ENCODE results near the gene CYTH2. TPM values are rescaled to one million over a fixed set of nuclear protein-coding genes. Genes with fewer than 3 reads are reported as not detected.

Gene CYTH2
- total RNA-seq, 1 donor from 2014 or later: 248 TPM

- peak overlapping the region; percentile 89 for H3K27ac Mint-ChIP-seq
- H3K36me3 Mint-ChIP-seq (ENCODE audit: insufficient read depth): peaks cover 11% of the 10 kb centered on the region
- TF ChIP-seq CTCF (IDR thresholded peaks at IDR 0.05; ENCODE audit: unreplicated experiment): no peak
- H3K4me1 Mint-ChIP-seq (ENCODE audit: low read depth): peaks cover 13% of the 10 kb centered on the region
- H3K4me3 Mint-ChIP-seq (ENCODE audit: low read depth): peak overlapping the region; percentile 94
- no peaks in the 10 kb centered on the region for H3K9me3 Mint-ChIP-seq (ENCODE audit: low read depth)
- DNase-seq (ENCODE audit: low spot score, unreplicated experiment): no peak
- H3K27me3 Mint-ChIP-seq: no peaks in the 10 kb centered on the region
Measured at GRCh38 chr19:48444129-48444935, 24.8 kb upstream of the CYTH2 start.

GRCh38 chr19:48444936-48445200, 24.3 kb upstream of the CYTH2 start:
- Mint-ChIP-seq H3K27ac (peak overlapping the region; percentile 96), H3K4me3 (ENCODE audit: low read depth) (peak overlapping the region; percentile 94), H3K36me3 (ENCODE audit: insufficient read depth) (peaks cover 11% of the 10 kb centered on the region), H3K9me3 (ENCODE audit: low read depth) (no peaks in the 10 kb centered on the region), H3K27me3 (no peaks in the 10 kb centered on the region), H3K4me1 (ENCODE audit: low read depth) (peaks cover 13% of the 10 kb centered on the region)
- DNase-seq (ENCODE audit: low spot score, unreplicated experiment): no peak
- no peak for TF ChIP-seq CTCF (IDR thresholded peaks at IDR 0.05; ENCODE audit: unreplicated experiment)

- H3K4me3 Mint-ChIP-seq (ENCODE audit: low read depth): peak overlapping the region; percentile 94
- TF ChIP-seq CTCF (IDR thresholded peaks at IDR 0.05; ENCODE audit: unreplicated experiment): peak; percentile 58
- no peaks in the 10 kb centered on the region for H3K9me3 Mint-ChIP-seq (ENCODE audit: low read depth)
- H3K27me3 Mint-ChIP-seq: no peaks in the 10 kb centered on the region
- H3K36me3 Mint-ChIP-seq (ENCODE audit: insufficient read depth): peaks cover 11% of the 10 kb centered on the region
- H3K4me1 Mint-ChIP-seq (ENCODE audit: low read depth): peaks cover 13% of the 10 kb centered on the region
- H3K27ac Mint-ChIP-seq: peak overlapping the region; percentile 96
- no peak for DNase-seq (ENCODE audit: low spot score, unreplicated experiment)
Measured at GRCh38 chr19:48445256-48445605, 23.9 kb upstream of the CYTH2 start.

GRCh38 chr19:48445606-48446481, 23.3 kb upstream of the CYTH2 start, which contains the start of gene GRWD1:
TSS of gene GRWD1 (plus strand) at chr19:48445983. CDS start at chr19:48446006, 23 bp downstream.
- H3K36me3 Mint-ChIP-seq (ENCODE audit: insufficient read depth): peaks cover 11% of the 10 kb centered on the region

More at GRCh38 chr19:48445606-48446481, 23.3 kb upstream of the CYTH2 start, which contains the start of gene GRWD1:
- H3K4me3 Mint-ChIP-seq (ENCODE audit: low read depth): peak within 1 kb of the TSS; percentile 94
- no peaks in the 10 kb centered on the region for H3K9me3 Mint-ChIP-seq (ENCODE audit: low read depth)
- peaks cover 13% of the 10 kb centered on the region for H3K4me1 Mint-ChIP-seq (ENCODE audit: low read depth)
- no peaks in the 10 kb centered on the region for H3K27me3 Mint-ChIP-seq
- TF ChIP-seq CTCF (IDR thresholded peaks at IDR 0.05; ENCODE audit: unreplicated experiment): no peak
- H3K27ac Mint-ChIP-seq: peak within 1 kb of the TSS; percentile 96
- peak; percentile 78 for DNase-seq (ENCODE audit: low spot score, unreplicated experiment)
